ENCODE results near the gene PGGHG.
"Not testable (repeated sequence)": the region's sequence is repeated elsewhere in the genome, so short reads cannot be mapped to it uniquely, and the experiment has no call there.

Gene PGGHG

GRCh38 chr11:330307-330693, 41.4 kb downstream of the PGGHG start:
- no peak for DNase-seq (ENCODE audit: low spot score)

DNA sequence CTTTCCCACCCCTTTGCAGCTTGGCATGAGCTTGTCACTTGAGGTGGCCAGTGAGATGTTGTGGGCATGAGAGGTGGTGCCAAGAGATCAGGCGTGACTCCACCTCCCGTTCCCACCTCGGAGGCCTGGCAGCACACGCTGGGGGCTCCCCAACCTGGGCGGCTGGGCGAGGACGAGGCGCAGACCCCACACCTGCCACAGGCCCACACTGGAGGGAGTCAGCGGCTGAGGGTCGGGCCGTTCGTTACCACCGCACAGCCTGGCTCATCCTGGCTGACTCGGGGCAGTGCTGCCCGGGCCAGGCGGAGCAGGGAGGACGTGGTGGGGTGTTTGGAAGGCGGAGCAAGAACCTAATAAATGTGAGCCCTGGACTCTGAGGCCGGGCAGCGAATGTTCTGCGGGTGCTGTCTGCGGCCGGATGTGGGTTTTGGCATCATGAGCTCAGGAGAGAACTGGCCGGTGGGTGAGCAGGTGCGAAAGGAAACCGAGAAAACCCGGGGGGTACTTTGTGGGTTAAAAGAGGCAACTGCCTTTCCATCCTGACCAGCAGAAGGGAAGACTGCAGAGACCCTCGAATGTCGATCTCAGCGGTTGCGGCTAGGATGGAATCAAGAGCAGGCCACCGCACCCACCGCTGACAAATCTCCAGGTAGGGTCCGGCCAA, 41.9 kb downstream of the PGGHG start:
- DNase-seq (ENCODE audit: low spot score) = no peak

GRCh38 chr11:331358-332060, 42.6 kb downstream of the PGGHG start:
- no peak for DNase-seq (ENCODE audit: low spot score)

DNA sequence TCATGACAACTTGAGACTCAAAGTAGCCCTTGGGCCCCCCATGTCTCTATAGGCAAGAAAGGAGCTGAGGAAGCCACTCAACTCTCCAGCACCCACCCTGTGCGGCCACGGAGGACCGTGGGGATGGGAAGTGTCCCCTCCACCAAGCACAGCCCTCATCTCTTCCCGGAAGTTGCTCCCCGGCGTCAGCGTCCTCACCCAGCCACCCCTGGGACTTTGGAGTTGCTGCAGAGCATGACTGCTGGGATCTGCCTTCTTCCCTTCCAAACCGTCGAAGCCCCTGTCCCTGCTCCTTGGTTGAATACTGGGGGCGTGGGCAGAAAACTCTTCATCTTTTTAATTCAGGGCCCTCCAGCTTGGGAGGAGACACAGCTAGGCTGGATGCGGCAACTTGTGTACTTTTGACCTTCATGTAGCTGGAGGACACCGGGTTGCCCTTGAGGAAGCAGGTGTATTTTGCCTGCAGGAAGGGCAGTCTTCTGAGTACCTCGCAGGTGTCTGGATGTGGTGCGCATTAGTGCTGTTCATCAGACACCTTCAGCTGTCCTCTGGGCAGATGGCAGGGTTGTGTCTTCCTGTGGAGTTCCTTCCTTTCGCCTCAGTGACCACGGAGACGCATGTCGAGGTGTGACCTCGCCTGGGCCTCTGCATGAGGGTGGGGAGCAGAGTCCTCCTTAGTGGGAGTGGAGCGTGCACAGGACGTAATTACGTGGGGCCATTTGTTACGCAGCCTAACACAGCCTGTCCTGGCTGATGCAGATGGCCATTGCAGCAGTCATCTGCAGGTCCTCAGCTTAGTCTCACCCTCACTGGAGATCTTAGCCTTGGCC, 43.9 kb downstream of the PGGHG start:
- DNase-seq (ENCODE audit: low spot score) = no peak

DNA sequence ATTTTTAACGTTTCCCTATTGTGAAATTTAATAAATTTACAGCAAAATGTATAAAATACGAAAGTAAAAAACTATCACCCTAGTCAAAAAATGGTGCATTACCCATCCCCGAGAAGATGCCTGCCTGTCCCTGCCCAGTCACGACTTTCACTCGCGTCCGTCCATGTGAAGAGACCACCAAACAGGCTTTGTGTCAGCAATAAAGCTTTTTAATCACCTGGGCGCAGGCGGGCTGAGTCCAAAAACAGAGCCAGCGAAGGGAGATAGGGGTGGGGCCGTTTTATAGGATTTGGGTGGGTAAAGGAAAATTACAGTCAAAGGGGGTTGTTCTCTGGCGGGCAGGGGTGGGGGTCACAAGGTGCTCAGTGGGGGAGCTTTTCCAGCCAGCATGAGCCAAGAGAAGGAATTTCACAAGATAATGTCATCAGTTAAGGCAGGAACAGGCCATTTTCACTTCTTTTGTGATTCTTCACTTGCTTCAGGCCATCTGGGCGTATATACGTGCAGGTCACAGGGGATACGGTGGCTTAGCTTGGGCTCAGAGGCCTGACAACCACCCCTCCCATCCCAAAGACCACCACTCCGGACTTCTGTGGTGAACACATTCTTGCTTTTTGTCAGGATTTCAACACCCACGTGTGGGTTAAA, 44.8 kb downstream of the PGGHG start:
- not testable (repeated sequence) for DNase-seq (ENCODE audit: low spot score)

GRCh38 chr11:334264-334994, 45.5 kb downstream of the PGGHG start:
- no peak for DNase-seq (ENCODE audit: low spot score)

DNA sequence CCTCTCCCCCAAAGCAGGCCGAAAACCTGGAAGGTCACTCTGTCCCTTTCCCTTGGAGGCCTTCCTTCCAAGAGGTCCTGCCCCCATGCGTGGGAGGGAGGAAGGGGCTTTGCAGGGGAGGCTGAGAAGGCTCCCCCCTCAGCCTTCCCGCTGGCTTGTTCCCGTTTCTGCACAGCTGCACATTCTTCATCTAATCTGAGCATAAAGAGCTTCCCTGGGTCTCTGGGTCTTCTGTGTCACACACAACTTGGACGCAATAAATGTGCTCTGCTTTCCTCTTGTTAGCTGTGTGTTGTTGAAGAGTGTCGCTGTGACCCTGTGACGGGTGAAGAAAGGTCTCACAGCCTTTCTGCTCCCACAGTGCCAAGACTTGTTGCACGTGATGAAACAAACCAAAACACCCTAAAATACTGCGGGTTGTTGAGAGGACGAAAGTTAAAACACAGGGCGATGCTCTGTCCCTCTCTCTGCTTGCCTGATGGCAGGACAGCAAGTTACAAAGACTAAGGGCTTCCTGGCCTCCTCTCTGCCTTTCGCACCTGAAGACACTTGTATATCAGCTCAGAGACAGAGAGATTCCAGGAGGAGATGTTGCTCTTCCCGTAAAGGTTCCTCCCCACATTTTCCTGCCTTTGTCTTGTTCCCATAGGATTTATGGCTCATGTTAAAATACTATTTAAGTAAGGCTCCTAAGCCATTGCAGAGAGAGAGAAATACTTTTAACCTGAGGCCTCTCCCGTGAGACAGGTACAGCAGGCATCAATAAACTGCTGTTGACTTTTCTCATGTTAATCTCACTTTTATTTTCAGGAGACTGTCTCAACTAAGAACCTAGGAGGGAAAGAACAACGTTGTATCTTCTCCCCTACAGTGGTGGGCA, 47.1 kb downstream of the PGGHG start:
- no peak for DNase-seq (ENCODE audit: low spot score)

DNA sequence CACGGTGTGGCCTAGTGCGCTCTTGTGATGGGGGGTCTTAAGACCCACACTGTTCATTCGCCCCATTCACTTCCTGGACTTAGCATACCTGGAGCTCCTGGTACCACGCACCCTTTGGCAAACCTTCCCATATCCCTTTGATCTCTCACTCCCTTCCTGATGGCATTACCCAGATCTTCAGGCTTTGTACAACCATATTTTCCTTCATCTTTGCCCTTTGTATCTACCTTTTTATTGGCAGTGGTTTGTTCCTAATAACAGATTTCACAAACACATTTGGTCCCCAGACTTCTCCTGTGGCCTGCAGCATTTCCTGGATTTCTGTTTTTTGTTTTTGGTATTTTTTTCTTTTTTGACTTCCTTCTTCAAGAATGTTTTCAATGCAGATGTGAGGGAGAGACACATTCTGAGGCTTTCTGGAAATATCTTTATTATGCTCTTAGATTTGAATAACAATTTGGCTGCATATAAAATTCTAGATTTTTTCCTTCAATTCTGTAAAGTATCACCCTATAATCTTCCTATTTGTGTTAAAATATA, 47.8 kb downstream of the PGGHG start:
- no peak for DNase-seq (ENCODE audit: low spot score)

GRCh38 chr11:337711-338110, 48.8 kb downstream of the PGGHG start:
- DNase-seq (ENCODE audit: low spot score) = no peak

- DNase-seq (ENCODE audit: low spot score) = no peak
Observed at GRCh38 chr11:339963-340362, 51.0 kb downstream of the PGGHG start.

- no peak for DNase-seq (ENCODE audit: low spot score)
Observed at GRCh38 chr11:340539-341512, 51.9 kb downstream of the PGGHG start.

GRCh38 chr11:342328-342727, 53.4 kb downstream of the PGGHG start:
- no peak for DNase-seq (ENCODE audit: low spot score)

GRCh38 chr11:344836-345578, 56.1 kb downstream of the PGGHG start:
- no peak for DNase-seq (ENCODE audit: low spot score)

All from AG20443 (cell line).